ENCODE results near the gene AK1. TPM values are rescaled to one million over a fixed set of nuclear protein-coding genes. Genes with fewer than 3 reads are reported as not detected.

AK1 gene
- total RNA-seq, 1 experiment from 2014 or later, result 61.1 TPM

DNA sequence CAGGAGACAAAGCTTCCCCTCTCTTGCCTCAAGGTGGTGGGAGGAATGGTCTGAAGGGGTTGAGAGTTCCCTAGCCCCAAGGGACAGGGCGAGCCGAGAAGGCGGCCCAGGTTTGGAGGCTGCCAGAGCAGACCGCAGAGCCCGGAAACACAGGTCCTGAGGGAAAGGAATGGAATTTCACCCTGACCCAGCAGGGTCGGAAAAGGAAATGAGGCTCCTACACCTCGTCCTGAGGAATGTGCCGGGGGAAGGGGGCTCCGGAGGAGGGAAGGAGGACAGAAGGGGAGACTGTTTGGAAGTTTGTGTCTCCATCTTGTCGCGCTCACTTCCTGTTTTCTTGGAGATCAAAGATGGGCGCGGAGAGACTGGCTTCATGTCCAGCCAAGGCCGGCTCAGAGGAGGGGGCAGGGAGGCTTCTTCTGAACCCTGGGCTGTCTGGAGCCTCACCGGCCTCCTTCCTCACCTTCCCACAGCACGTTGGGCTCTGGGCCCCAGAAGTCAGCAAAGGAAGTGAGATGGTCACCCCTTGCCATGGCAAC, 32.6 kb downstream of the AK1 start:
- no TSS peak for BruUV-seq (replicated peaks)
- Histone ChIP-seq H3K9me2 (ENCODE audit: insufficient read depth) (no peaks in the 10 kb centered on the region), H3K27ac (ENCODE audit: low read depth, low read length) (no peak overlapping the region), H4K20me1 (ENCODE audit: insufficient read depth) (no peaks in the 10 kb centered on the region), H3K4me2 (ENCODE audit: low read length) (no peak overlapping the region), H3K36me3 (ENCODE audit: control insufficient read depth in 1 of 2, insufficient read depth in 2 of 2, low read length in 2 of 2) (no peaks in the 10 kb centered on the region), H3K9me3 (ENCODE audit: control insufficient read depth in 1 of 2, insufficient read depth in 1 of 2, low read depth in 1 of 2, low read length in 2 of 2) (peaks cover 3 to 10% of the 10 kb centered on the region in 2 experiments; a peak in 2 of 4 replicates), H3K79me2 (ENCODE audit: insufficient read depth, low read length) (no peaks in the 10 kb centered on the region), H3K9ac (ENCODE audit: low read length) (no peak overlapping the region), H3K4me1 (ENCODE audit: control insufficient read depth in 1 of 2, insufficient read depth in 2 of 2, low read length in 2 of 2) (no peaks in the 10 kb centered on the region), H3K27me3 (ENCODE audit: insufficient read depth, low read length) (no peaks in the 10 kb centered on the region), H2AFZ (ENCODE audit: low read depth, low read length, poor library complexity, severe bottlenecking) (no peak overlapping the region), H3K4me3 (replicated peaks in 1 of 2; ENCODE audit: low read depth in 1 of 2, low read length in 2 of 2) (no peak overlapping the region)
- DNase-seq (ENCODE audit: low read depth, low spot score) (no peak), ATAC-seq (no peak)
- ChIA-PET CTCF (no interaction called here), POLR2A (no interaction called here), RAD21 (ENCODE audit: low non-redundant PET in 1 of 2, low total read pairs in 2 of 2, uncharacterized antibody in 2 of 2, unreplicated experiment in 2 of 2) (no interaction called here)
- TF ChIP-seq ZFX (IDR thresholded peaks at IDR 0.05) (no peak), SRF (IDR thresholded peaks at IDR 0.05; ENCODE audit: low read depth) (no peak), EZH2phosphoT487 (IDR thresholded peaks at IDR 0.05; ENCODE audit: borderline replicate concordance) (no peak), TCF7L2 (IDR thresholded peaks at IDR 0.05; ENCODE audit: borderline replicate concordance, extremely low read depth, insufficient read depth, insufficient read length) (no peak), POLR2A (IDR thresholded peaks at IDR 0.05; ENCODE audit: borderline replicate concordance, extremely low read depth, insufficient read depth, insufficient read length) (no peak)
- intact Hi-C loops (cut with micrococcal nuclease), result no loop called here

DNA sequence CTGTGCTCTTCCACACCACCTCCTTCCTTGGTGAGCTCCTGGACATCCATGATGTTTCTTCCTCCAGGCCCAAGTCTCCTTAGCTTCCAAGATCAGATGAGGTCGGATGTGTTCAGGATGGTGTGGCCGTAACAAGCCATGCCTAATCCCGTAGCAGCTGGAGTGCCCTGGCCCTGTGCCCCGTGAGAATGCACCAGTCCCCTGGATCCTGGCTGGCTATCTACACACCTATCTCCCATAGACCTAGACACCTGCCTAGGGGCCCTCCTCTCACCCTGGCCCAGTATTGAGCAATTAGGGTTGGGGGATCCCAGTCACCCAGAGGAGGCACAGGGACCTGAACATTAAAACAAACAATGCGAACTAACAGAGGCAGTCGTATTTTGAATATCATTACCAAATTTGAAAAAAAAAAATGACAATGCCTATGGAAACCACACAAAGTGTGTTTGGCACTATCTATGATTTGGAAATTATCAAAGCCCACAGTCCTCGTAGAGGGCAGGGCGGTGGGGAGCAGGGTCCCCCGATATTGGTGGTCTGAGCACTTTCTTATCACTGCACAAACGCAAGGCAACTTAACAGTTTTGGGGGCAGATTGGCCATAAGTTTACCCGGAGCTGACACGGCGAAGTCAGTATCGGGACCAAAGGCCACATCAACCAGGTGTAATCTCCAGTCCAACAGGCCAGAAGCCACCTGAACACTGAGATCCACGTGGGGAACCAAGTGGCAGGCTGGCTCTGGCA, 36.2 kb downstream of the AK1 start:
- Histone ChIP-seq H3K4me3 (replicated peaks in 1 of 2; ENCODE audit: low read depth in 1 of 2, low read length in 2 of 2) (no peak overlapping the region), H3K27me3 (ENCODE audit: insufficient read depth, low read length) (no peaks in the 10 kb centered on the region), H3K4me1 (ENCODE audit: control insufficient read depth in 1 of 2, insufficient read depth in 2 of 2, low read length in 2 of 2) (no peaks in the 10 kb centered on the region; a peak in 1 of 4 replicates), H4K20me1 (ENCODE audit: insufficient read depth) (no peaks in the 10 kb centered on the region), H3K9me2 (ENCODE audit: insufficient read depth) (no peaks in the 10 kb centered on the region), H3K27ac (ENCODE audit: low read depth, low read length) (no peak overlapping the region), H3K4me2 (ENCODE audit: low read length) (no peak overlapping the region), H3K9ac (ENCODE audit: low read length) (no peak overlapping the region), H3K79me2 (ENCODE audit: insufficient read depth, low read length) (no peaks in the 10 kb centered on the region), H3K9me3 (ENCODE audit: control insufficient read depth in 1 of 2, insufficient read depth in 1 of 2, low read depth in 1 of 2, low read length in 2 of 2) (no peaks in the 10 kb centered on the region), H2AFZ (ENCODE audit: low read depth, low read length, poor library complexity, severe bottlenecking) (no peak overlapping the region), H3K36me3 (ENCODE audit: control insufficient read depth in 1 of 2, insufficient read depth in 2 of 2, low read length in 2 of 2) (no peaks in the 10 kb centered on the region)
- no peak for ATAC-seq
- ChIA-PET RAD21 (ENCODE audit: low non-redundant PET in 1 of 2, low total read pairs in 2 of 2, uncharacterized antibody in 2 of 2, unreplicated experiment in 2 of 2) (no interaction called here), POLR2A (no interaction called here), CTCF (interaction anchor here (1.1 kb wide), 1 partner anchor 16 kb away, joined by 3 read pairs; no protein-coding TSS in a partner anchor)
- no TSS peak for BruUV-seq (replicated peaks)
- DNase-seq (ENCODE audit: low read depth, low spot score), result no peak
- intact Hi-C loops (cut with micrococcal nuclease), result no loop called here
- TF ChIP-seq EZH2phosphoT487 (IDR thresholded peaks at IDR 0.05; ENCODE audit: borderline replicate concordance) (no peak), SP1 (IDR thresholded peaks at IDR 0.05; ENCODE audit: low read depth) (no peak), POLR2AphosphoS5 (IDR thresholded peaks at IDR 0.05; ENCODE audit: low read depth, low read length) (no peak), CBX3 (IDR thresholded peaks at IDR 0.05; ENCODE audit: low read depth) (no peak), RAD21 (IDR thresholded peaks at IDR 0.05; ENCODE audit: low read depth) (no peak), EGR1 (IDR thresholded peaks at IDR 0.05; ENCODE audit: low read depth) (no peak)
